MG63 (cell line): ENCODE results near the gene ZNF714. TPM values are rescaled to one million over a fixed set of nuclear protein-coding genes. Genes with fewer than 3 reads are reported as not detected.

Experiments used
- DNase-seq: peaks from one replicate; pipeline ENCODE4 v3.0.0-alpha.2; 2020
- H3K27me3 ChIP-seq: fragments of 250-450 bp; sonication (Bioruptor Pico); 2 replicates; pipeline ENCODE4 v1.5.1; 2020; ENCODE audit warnings: mild to moderate bottlenecking, moderate library complexity
- H3K36me3 ChIP-seq: fragments of 250-450 bp; sonication (Bioruptor Pico); 2 replicates; pipeline ENCODE4 v1.5.1; 2020; ENCODE audit warnings: mild to moderate bottlenecking, moderate library complexity
- H3K4me3 ChIP-seq: fragments of 250-450 bp; sonication (Bioruptor Pico); 2 replicates; pipeline ENCODE4 v1.5.1; 2020; ENCODE audit warnings: mild to moderate bottlenecking, moderate library complexity
- H3K9me3 ChIP-seq: fragments of 250-450 bp; sonication (Bioruptor Pico); 2 replicates; pipeline ENCODE4 v1.5.1; 2020; ENCODE audit warnings: mild to moderate bottlenecking, moderate library complexity
- total RNA-seq: library from RNA; depleted of rRNA; stranded (reverse); fragments of >200 nt; shearing (Covaris generic); gene quantifications from 2 replicates; pipeline ENCODE4 v1.2.3, GENCODE V29; 2014; ENCODE audit warnings: low replicate concordance; rRNA removed

ZNF714 gene
- 1.3 and 7.0 TPM in 2 replicates for total RNA-seq

- Histone ChIP-seq H3K27me3 (no peaks in the 10 kb centered on the region), H3K36me3 (peaks cover 3% of the 10 kb centered on the region), H3K4me3 (peak within 1 kb of the TSS; percentile 74), H3K9me3 (no peaks in the 10 kb centered on the region)
- DNase-seq = peak; percentile 90
These were observed at the start of gene ZNF714 for GRCh38 chr19:21082011-21082975. Gene ZNF714 (plus strand): TSS chr19:21082203. CDS start chr19:21098269, 16,066 bp downstream.

GRCh38 chr19:21045028-21045427 is 37.0 kb upstream of the ZNF714 start:
- DNase-seq = no peak
- Histone ChIP-seq H3K4me3 (no peak overlapping the region), H3K9me3 (no peaks in the 10 kb centered on the region), H3K36me3 (peaks cover 23% of the 10 kb centered on the region), H3K27me3 (no peaks in the 10 kb centered on the region)

- Histone ChIP-seq H3K36me3 (peaks cover 27% of the 10 kb centered on the region), H3K9me3 (no peaks in the 10 kb centered on the region), H3K27me3 (no peaks in the 10 kb centered on the region), H3K4me3 (no peak overlapping the region)
- no peak for DNase-seq
These were observed 35.5 kb upstream of the ZNF714 start for GRCh38 chr19:21046489-21046888.

- H3K36me3 ChIP-seq = peaks cover 19% of the 10 kb centered on the region
- DNase-seq = no peak
- no peaks in the 10 kb centered on the region for H3K9me3 ChIP-seq
- no peaks in the 10 kb centered on the region for H3K27me3 ChIP-seq
- no peak overlapping the region for H3K4me3 ChIP-seq
These were observed 34.3 kb upstream of the ZNF714 start for GRCh38 chr19:21047716-21048115.

- peaks cover 33% of the 10 kb centered on the region for H3K36me3 ChIP-seq
- H3K4me3 ChIP-seq = no peak overlapping the region
- DNase-seq = no peak
- H3K9me3 ChIP-seq = peaks cover 3% of the 10 kb centered on the region; the same call in 1 of the 2 replicates
- no peaks in the 10 kb centered on the region for H3K27me3 ChIP-seq
These were observed 29.1 kb upstream of the ZNF714 start for GRCh38 chr19:21052902-21053301.

GRCh38 chr19:21065336-21065735 is 16.7 kb upstream of the ZNF714 start:
- Histone ChIP-seq H3K9me3 (no peaks in the 10 kb centered on the region), H3K27me3 (no peaks in the 10 kb centered on the region), H3K4me3 (no peak overlapping the region), H3K36me3 (peaks cover 3% of the 10 kb centered on the region)
- DNase-seq = no peak

GRCh38 chr19:21084343-21084742 is 2.3 kb downstream of the ZNF714 start:
- Histone ChIP-seq H3K9me3 (no peaks in the 10 kb centered on the region), H3K36me3 (peaks cover 9% of the 10 kb centered on the region), H3K4me3 (no peak overlapping the region), H3K27me3 (no peaks in the 10 kb centered on the region)
- no peak for DNase-seq

GRCh38 chr19:21087871-21088270 is 5.9 kb downstream of the ZNF714 start:
- no peak overlapping the region for H3K4me3 ChIP-seq
- DNase-seq = no peak
- H3K9me3 ChIP-seq = no peaks in the 10 kb centered on the region
- no peaks in the 10 kb centered on the region for H3K27me3 ChIP-seq
- H3K36me3 ChIP-seq = peaks cover 12% of the 10 kb centered on the region

GRCh38 chr19:21092109-21092508 is 10.1 kb downstream of the ZNF714 start:
- no peak overlapping the region for H3K4me3 ChIP-seq
- no peaks in the 10 kb centered on the region for H3K9me3 ChIP-seq
- no peak for DNase-seq
- H3K27me3 ChIP-seq = no peaks in the 10 kb centered on the region
- H3K36me3 ChIP-seq = peaks cover 9% of the 10 kb centered on the region

GRCh38 chr19:21094347-21095025 is 12.5 kb downstream of the ZNF714 start:
- DNase-seq = no peak
- Histone ChIP-seq H3K9me3 (no peaks in the 10 kb centered on the region), H3K36me3 (peaks cover 4% of the 10 kb centered on the region), H3K4me3 (no peak overlapping the region), H3K27me3 (no peaks in the 10 kb centered on the region)

GRCh38 chr19:21098291-21098690 is 16.3 kb downstream of the ZNF714 start:
- Histone ChIP-seq H3K4me3 (no peak overlapping the region), H3K27me3 (no peaks in the 10 kb centered on the region), H3K36me3 (peaks cover 10% of the 10 kb centered on the region), H3K9me3 (no peaks in the 10 kb centered on the region)
- no peak for DNase-seq

- Histone ChIP-seq H3K36me3 (peaks cover 13% of the 10 kb centered on the region), H3K4me3 (no peak overlapping the region), H3K9me3 (no peaks in the 10 kb centered on the region), H3K27me3 (no peaks in the 10 kb centered on the region)
- DNase-seq = no peak
These were observed 19.7 kb downstream of the ZNF714 start for GRCh38 chr19:21101521-21102242.

GRCh38 chr19:21109116-21109515 is 27.1 kb downstream of the ZNF714 start:
- Histone ChIP-seq H3K27me3 (no peaks in the 10 kb centered on the region), H3K4me3 (no peak overlapping the region), H3K9me3 (no peaks in the 10 kb centered on the region; the same call in 1 of the 2 replicates), H3K36me3 (peaks cover 9% of the 10 kb centered on the region)
- no peak for DNase-seq

- peaks cover 15% of the 10 kb centered on the region for H3K36me3 ChIP-seq
- no peaks in the 10 kb centered on the region for H3K27me3 ChIP-seq
- H3K9me3 ChIP-seq = no peaks in the 10 kb centered on the region; the same call in 1 of the 2 replicates
- DNase-seq = no peak
- no peak overlapping the region for H3K4me3 ChIP-seq
These were observed 28.2 kb downstream of the ZNF714 start for GRCh38 chr19:21110183-21110582.

GRCh38 chr19:21115430-21115829 is 33.4 kb downstream of the ZNF714 start:
- H3K36me3 ChIP-seq = peaks cover 45% of the 10 kb centered on the region

GRCh38 chr19:21117041-21117907 is 35.3 kb downstream of the ZNF714 start:
- Histone ChIP-seq H3K4me3 (no peak overlapping the region), H3K27me3 (no peaks in the 10 kb centered on the region), H3K9me3 (peaks cover 2% of the 10 kb centered on the region), H3K36me3 (peaks cover 49% of the 10 kb centered on the region)
- DNase-seq = no peak

More at GRCh38 chr19:21115430-21115829, 33.4 kb downstream of the ZNF714 start:
- peaks cover 2% of the 10 kb centered on the region for H3K9me3 ChIP-seq
- no peak overlapping the region for H3K4me3 ChIP-seq
- DNase-seq = no peak
- H3K27me3 ChIP-seq = no peaks in the 10 kb centered on the region
